Activated naive CD4-positive, alpha-beta T cell treated with anti-CD3 and anti-CD28 coated beads, Interleukin-2, amount 10 ng/mL, durations not matched to agents 7 days and 5 days (primary cell): ENCODE data around the gene C11orf91.

Source experiments
- CTCF ChIA-PET: fragments of 350-600 bp; sonication (Branson Sonifier 250); formaldehyde crosslinking; loops from one replicate; lab custom pipeline; 2021; ENCODE audit warnings: antibody characterized with exemption; lab: Charles Lee
- DNase-seq: peaks from one replicate; pipeline ENCODE4 v3.0.0-alpha.2; 2020
- H3K27ac Mint-ChIP-seq: one replicate; pipeline ENCODE4 v1.8.0; 2021; ENCODE audit warnings: mild to moderate bottlenecking, moderate library complexity, mixed read lengths
- H3K27me3 Mint-ChIP-seq: one replicate; pipeline ENCODE4 v1.8.0; 2021; ENCODE audit warnings: mild to moderate bottlenecking, mixed read lengths
- H3K36me3 Mint-ChIP-seq: one replicate; pipeline ENCODE4 v1.8.0; 2021; ENCODE audit warnings: mixed read lengths
- H3K4me1 Mint-ChIP-seq: one replicate; pipeline ENCODE4 v1.8.0; 2021; ENCODE audit warnings: mixed read lengths
- H3K4me3 Mint-ChIP-seq: one replicate; pipeline ENCODE4 v1.8.0; 2021; ENCODE audit warnings: mild to moderate bottlenecking, moderate library complexity, mixed read lengths
- H3K9me3 Mint-ChIP-seq: one replicate; pipeline ENCODE4 v1.8.0; 2021; ENCODE audit warnings: mixed read lengths

Gene C11orf91

DNA sequence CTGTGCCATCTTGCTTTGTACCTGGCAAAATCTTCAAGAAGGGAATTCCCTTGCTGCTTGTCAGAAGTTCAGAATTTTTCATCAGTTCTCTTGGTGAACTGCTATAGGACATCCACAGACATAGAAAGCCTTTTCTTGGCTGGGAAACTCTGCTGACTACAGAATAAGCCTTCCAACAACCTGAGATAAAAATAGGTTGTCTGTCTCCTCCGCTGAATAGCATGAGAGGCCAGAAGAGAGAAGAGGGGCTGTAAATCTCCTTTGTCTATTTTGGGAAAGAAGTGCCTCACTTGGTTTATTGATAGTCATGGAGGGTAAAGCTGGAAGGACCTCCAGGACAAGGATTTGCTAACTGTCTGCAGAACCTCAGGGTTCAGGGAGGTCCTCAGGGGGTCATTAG, 48.2 kb downstream of the C11orf91 start:
- Mint-ChIP-seq H3K4me1 (no peaks in the 10 kb centered on the region), H3K27ac (no peak overlapping the region), H3K4me3 (no peak overlapping the region), H3K9me3 (no peaks in the 10 kb centered on the region), H3K36me3 (no peaks in the 10 kb centered on the region), H3K27me3 (peaks cover 27% of the 10 kb centered on the region)
- CTCF ChIA-PET, result no interaction called here
- no peak for DNase-seq

DNA sequence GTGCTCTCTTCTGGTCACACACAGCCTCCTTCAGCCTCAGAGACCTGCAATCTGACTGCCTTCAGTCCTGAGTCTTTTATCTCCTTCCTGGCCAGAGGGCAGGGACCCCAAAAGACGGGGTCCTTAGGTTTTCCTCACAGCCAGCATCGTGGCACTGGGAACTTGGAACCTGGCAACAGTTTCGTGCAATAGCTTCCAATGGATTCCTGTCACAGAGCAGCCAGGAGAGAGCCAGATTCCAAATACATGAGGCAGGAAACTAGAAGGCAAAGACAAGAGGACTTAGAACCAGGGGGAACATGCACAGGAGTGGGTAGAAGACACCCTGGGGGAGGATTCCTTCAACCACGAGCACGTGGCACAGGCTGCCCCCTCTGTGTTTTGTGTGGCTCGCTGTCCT, 48.6 kb downstream of the C11orf91 start:
- no peaks in the 10 kb centered on the region for H3K36me3 Mint-ChIP-seq
- H3K27ac Mint-ChIP-seq, result no peak overlapping the region
- H3K27me3 Mint-ChIP-seq, result peaks cover 27% of the 10 kb centered on the region
- CTCF ChIA-PET, result no interaction called here
- no peaks in the 10 kb centered on the region for H3K9me3 Mint-ChIP-seq
- no peaks in the 10 kb centered on the region for H3K4me1 Mint-ChIP-seq
- no peak for DNase-seq
- no peak overlapping the region for H3K4me3 Mint-ChIP-seq

DNA sequence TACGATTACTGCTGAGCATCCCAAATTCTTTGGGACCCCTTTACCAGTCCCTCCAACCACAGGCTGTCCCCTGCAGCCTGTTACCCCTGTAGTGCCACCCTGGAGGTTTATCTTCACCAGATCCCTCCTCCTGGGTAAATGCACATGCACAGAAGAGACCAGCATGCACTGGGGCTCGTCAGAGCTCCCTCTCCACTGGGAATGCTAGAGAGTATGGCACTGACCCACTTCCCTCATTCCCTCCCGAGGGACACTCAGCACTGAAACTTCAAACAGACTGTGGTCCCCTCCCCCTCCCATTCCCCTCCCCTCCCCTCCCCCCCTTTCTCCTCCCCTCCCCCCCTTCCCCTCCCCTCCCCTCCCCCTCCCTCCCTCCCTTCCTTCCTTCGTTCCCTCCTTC, 49.1 kb downstream of the C11orf91 start:
- peaks cover 27% of the 10 kb centered on the region for H3K27me3 Mint-ChIP-seq
- H3K27ac Mint-ChIP-seq, result no peak overlapping the region
- no peaks in the 10 kb centered on the region for H3K9me3 Mint-ChIP-seq
- no peaks in the 10 kb centered on the region for H3K36me3 Mint-ChIP-seq
- H3K4me3 Mint-ChIP-seq, result no peak overlapping the region
- no peak for DNase-seq
- H3K4me1 Mint-ChIP-seq, result no peaks in the 10 kb centered on the region
- CTCF ChIA-PET, result no interaction called here

DNA sequence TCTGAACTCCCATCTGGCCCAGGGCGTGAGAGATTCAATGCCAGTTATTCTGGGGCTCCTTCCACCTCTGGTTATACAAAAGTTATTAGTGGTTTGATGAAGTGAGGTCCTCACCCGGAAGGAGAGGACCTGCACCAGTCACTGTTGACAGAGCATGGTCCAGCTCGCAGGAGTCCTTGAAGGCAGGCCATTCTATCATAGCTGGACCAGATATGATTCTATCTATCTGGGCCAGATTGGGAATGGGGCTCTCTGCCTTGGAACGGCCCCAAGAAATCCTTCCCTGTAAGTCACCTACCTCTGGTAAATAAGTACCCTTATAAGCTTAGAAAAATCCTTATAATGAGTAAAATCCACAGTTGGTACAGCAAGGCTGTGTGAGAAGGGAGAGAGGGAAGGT, 50.7 kb downstream of the C11orf91 start:
- H3K4me1 Mint-ChIP-seq, result no peaks in the 10 kb centered on the region
- no peaks in the 10 kb centered on the region for H3K9me3 Mint-ChIP-seq
- H3K27me3 Mint-ChIP-seq, result peaks cover 22% of the 10 kb centered on the region
- no peak for DNase-seq
- CTCF ChIA-PET, result interaction anchor here (0.5 kb wide), 1 partner anchor 578 kb away, joined by 3 read pairs; no protein-coding TSS in a partner anchor
- no peaks in the 10 kb centered on the region for H3K36me3 Mint-ChIP-seq
- no peak overlapping the region for H3K4me3 Mint-ChIP-seq
- H3K27ac Mint-ChIP-seq, result no peak overlapping the region
